Central memory CD4-positive, alpha-beta T cell (primary cell): Measurements from ENCODE around the gene FSTL4.
"Not testable (repeated sequence)": the region's sequence is repeated elsewhere in the genome, so short reads cannot be mapped to it uniquely, and the experiment has no call there.

Experiments
- DNase-seq: peaks from one replicate; pipeline ENCODE4 v3.0.0; 2022

The FSTL4 gene

DNA sequence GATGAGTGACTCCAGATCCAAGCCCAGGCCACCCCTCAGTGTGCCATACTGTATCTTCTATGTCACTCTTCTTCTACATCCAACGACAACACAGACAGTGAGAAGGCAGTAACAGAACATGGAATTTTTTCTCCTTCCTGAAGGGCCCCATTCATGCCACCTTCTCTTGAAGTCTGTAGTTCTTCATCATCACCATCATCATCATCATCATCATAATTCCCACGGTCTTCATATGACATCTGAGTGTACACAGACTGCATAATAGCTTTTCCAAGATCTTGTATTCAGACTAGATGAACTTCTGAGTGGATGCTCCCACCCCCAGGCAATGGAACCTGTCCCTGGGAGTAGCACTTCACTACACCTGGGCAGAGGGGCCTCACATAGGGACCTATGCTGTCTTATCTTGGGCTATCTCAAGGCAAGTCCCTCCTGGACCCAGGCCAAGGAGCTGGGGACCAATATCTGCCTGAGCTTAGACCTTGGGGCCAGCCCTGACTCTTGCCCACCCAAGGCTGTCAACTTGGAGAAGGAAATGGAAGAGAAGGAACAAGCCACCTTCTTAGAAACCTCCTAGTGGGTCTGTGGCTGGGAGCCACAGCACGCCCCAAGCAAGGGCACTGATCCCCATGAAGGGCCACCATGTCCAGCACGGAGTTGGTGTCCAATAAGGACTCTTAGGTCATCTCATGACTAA lies 159.1 kb downstream of the FSTL4 start:
- DNase-seq: no peak

GRCh38 chr5:133451926-133452325 lies 160.4 kb downstream of the FSTL4 start:
- DNase-seq: no peak

DNA sequence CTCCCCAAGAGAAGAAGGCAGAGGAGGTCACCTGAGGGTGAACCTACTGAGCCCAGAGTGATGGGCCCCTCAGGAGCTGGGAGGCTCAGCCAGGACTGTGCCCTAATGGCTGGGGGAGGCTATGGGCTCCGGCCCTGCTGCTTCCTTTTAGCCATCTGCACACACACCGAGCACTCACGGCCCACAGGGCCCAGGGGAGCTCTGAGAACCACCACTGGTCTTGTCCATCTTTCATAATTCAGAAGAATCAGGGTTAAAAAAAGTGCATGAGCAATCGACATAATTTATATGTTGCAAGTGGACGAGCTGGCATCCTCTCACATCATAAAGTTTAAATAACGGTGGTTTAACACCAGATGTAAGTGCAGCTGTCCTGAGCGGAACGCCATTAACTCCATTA lies 162.1 kb downstream of the FSTL4 start:
- no peak for DNase-seq

- no peak for DNase-seq
Observed at GRCh38 chr5:133449181-133449580, 163.2 kb downstream of the FSTL4 start.

DNA sequence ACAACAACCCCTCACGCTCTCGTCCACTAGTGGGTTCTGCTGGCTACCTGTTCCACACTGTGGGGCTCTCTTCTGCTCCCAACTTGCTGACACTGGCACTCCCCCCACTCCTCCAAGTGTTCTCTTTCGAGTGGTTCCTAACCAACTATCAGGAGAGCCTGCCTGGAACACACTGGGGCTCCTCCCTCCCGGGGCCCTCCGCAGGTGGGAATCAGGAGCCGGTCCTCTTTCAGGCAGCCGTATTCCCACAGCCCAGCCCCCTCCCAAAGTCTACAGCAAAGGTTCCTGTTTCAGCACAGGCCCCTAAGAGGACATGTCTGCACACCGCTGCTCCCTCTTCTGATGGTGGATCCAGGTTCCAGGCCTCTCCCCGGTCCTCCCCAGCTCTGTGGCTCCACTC lies 165.9 kb downstream of the FSTL4 start:
- no peak for DNase-seq

GRCh38 chr5:133445744-133446143 lies 166.6 kb downstream of the FSTL4 start:
- no peak for DNase-seq

- DNase-seq: not testable (repeated sequence)
Observed at GRCh38 chr5:133445204-133445603, 167.1 kb downstream of the FSTL4 start.

- DNase-seq: no peak
Observed at GRCh38 chr5:133444711-133445110, 167.6 kb downstream of the FSTL4 start.

DNA sequence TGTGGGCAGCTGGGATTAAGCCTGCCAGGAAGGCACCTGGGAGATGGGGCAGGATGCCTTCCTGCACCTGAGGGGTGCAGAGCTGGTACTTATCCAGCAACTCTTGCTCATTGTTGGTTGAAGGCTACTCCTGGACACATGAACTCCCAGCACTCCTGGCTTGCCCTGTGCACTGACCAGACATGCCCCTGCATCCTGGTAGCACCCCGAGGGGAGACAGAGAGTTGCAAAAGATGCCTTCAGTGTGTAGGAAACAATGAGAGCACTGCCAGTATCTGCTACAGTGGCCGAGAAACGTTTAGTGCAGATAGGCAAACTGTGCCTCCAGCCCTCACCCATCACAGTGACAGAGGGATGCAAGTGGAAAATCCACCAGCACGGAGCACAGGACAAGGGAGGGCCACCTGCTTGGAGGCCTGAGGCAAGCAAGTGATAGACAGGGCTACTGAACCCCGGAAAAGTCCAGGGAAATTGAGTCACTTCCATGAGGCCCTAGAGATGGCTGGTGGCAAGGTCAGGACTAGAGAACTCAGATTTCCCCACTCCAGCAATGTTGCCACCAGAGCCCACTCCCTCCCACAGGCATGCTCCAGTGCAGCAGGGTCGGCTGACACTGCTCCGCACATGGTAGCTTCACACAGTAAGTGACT lies 171.1 kb downstream of the FSTL4 start:
- no peak for DNase-seq

- no peak for DNase-seq
Observed at GRCh38 chr5:133440467-133441115, 171.8 kb downstream of the FSTL4 start.

GRCh38 chr5:133439859-133440258 lies 172.5 kb downstream of the FSTL4 start:
- no peak for DNase-seq

DNA sequence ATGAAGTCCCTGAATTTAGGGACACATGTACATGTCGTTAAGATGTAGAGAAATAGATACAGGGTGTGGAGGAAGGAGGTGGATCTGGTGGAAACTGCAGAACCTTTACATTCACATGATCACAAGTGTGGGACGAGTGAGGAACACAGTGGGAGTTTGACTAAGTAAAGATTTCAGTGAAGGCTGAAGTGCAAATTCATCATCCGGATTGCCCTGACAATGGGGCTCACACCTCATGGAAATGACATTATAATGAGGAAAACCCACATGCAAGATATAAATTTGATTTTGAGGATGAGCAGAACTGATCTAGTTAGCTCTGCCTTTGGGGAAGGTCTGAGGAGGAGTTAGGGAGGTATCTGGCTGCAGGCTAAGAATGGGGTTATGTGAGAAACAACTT lies 173.9 kb downstream of the FSTL4 start:
- DNase-seq: no peak

- DNase-seq: no peak
Observed at GRCh38 chr5:133434336-133434735, 178.0 kb downstream of the FSTL4 start.

- no peak for DNase-seq
Observed at GRCh38 chr5:133433641-133434040, 178.7 kb downstream of the FSTL4 start.

DNA sequence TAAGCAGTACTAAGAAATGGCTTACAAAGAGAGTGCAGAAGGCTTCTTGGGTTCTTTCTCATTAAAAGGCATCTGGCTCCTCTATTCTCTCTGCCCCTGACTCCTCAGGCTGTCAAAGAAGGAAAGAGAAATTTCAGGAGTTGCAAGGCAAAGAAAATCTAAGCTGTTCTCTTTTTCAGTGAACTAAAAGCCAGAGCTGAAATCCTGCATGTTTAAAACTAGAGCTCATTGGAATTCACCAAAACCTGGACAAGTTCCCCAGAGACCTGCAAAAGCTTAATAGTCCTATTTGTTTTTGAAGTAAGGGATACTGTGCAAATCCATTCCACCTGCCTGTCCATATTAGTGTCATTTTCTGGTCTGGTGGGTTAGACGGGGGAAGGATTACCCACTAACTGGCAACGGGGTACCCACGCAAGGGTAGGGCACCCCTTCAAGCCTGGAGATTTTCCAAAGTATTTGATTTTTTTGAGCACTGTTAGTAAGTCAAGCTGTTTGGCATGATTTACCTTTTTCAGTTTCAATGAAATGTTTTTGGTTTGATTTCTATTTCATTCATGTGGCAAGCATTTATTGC lies 179.3 kb downstream of the FSTL4 start:
- DNase-seq: no peak

DNA sequence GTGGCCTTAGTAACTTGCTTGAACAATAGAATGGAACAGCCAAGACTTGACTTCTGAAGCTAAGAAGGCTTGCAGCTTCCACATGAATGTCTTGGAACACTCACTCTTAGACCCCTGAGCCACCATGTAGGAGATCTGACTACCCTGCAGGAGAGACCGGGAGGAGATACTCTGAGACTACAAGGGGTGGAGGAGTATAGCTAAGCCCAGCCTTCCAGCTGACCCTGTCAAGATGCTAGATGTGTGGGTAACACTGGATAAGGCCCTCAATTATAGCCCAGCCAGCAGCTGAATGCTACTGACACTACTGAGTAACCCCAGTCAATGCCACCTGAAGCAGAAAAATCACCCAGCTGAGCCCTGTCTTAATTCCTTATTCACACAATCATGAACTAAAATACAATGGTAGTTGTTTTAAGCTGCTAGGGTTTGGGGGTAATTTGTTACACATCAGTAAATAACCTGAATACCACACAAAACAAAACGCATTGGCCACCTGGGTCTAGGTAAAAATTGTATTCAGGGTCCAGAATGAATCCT lies 180.9 kb downstream of the FSTL4 start:
- no peak for DNase-seq

GRCh38 chr5:133430095-133430494 lies 182.2 kb downstream of the FSTL4 start:
- DNase-seq: no peak

DNA sequence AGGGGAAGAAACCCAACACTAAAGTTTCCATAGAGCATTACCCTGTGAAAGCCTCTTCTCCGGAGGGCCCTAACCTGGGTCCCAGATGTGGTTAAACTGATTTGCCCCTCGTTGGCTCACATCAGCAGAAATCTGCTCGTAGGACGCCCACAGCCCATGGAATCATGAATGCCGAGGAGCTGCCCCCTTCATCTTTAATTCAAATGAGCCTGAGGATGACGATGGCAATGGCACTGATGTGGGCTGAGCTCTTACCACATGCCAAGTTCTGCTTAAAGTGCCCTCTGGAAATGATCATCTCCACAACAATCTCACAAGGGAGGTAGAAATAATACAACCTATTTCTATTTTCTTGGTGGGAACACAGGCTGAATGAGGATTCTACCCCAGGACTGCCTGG lies 183.3 kb downstream of the FSTL4 start:
- DNase-seq: no peak

DNA sequence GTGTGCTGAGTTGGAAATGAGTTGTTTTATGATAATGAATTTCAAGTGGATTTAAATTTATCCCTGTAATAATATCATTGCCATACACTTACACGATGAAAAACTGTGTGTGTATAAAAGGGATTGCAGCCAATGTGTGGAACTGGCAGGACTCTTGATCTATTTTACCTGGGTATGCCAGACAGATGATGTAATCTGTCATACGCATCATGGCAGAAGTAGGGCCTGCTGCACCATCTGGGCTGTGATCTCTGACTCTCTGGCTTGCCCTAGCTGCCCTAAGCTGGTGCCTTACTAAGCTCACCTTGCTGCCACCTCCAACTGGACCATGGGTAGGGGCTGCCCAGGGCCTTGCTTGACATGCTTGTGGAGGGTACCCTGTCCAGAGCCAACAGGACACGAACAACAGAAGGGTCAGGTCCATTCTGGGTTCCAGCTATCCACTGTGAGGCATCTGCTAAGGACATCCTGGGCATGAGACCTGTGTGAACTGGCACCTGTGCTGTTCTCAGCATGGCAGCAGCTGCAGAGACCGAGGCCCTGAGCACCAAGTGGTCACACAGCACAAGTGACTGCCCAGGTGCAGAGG lies 184.2 kb downstream of the FSTL4 start:
- DNase-seq: no peak

GRCh38 chr5:133427121-133427777 lies 185.1 kb downstream of the FSTL4 start:
- DNase-seq: no peak

- DNase-seq: no peak
Observed at GRCh38 chr5:133426264-133426663, 186.1 kb downstream of the FSTL4 start.

GRCh38 chr5:133425764-133426163 lies 186.6 kb downstream of the FSTL4 start:
- no peak for DNase-seq

GRCh38 chr5:133425222-133425621 lies 187.1 kb downstream of the FSTL4 start:
- DNase-seq: no peak
